ENCODE results near the gene PIK3C2G.

The PIK3C2G gene

GRCh38 chr12:18313306-18313705, 52.0 kb downstream of the PIK3C2G start:
- no peak for DNase-seq (ENCODE audit: low read depth in 1 of 2, low spot score in 1 of 2)
- Histone ChIP-seq H3K4me3 (replicated peaks; ENCODE audit: insufficient read depth, low read length) (no peak overlapping the region), H3K27ac (replicated peaks) (no peak overlapping the region), H3K27me3 (ENCODE audit: insufficient read depth, poor library complexity, severe bottlenecking) (no peaks in the 10 kb centered on the region)
- TF ChIP-seq CTCF (IDR thresholded peaks at IDR 0.05; ENCODE audit: insufficient read depth, low read length) (no peak), REST (IDR thresholded peaks at IDR 0.05; ENCODE audit: insufficient replicate concordance, low read depth) (no peak), SPI1 (IDR thresholded peaks at IDR 0.05; ENCODE audit: borderline replicate concordance, low read depth) (no peak), POLR2AphosphoS5 (IDR thresholded peaks at IDR 0.05; ENCODE audit: low read depth) (no peak), GABPA (IDR thresholded peaks at IDR 0.05; ENCODE audit: low read depth) (no peak)

GRCh38 chr12:18320036-18320617, 58.8 kb downstream of the PIK3C2G start:
- Histone ChIP-seq H3K4me3 (replicated peaks; ENCODE audit: insufficient read depth, low read length) (no peak overlapping the region), H3K27me3 (ENCODE audit: insufficient read depth, poor library complexity, severe bottlenecking) (no peaks in the 10 kb centered on the region), H3K27ac (replicated peaks) (no peak overlapping the region)
- TF ChIP-seq POLR2AphosphoS5 (IDR thresholded peaks at IDR 0.05; ENCODE audit: low read depth) (no peak), CTCF (IDR thresholded peaks at IDR 0.05; ENCODE audit: insufficient read depth, low read length) (peak; percentile 25), REST (IDR thresholded peaks at IDR 0.05; ENCODE audit: insufficient replicate concordance, low read depth) (no peak), SPI1 (IDR thresholded peaks at IDR 0.05; ENCODE audit: borderline replicate concordance, low read depth) (no peak), GABPA (IDR thresholded peaks at IDR 0.05; ENCODE audit: low read depth) (no peak)
- peak; percentile 6 to 26 for DNase-seq (ENCODE audit: low read depth in 1 of 2, low spot score in 1 of 2)

GRCh38 chr12:18320976-18321375, 59.7 kb downstream of the PIK3C2G start:
- TF ChIP-seq REST (IDR thresholded peaks at IDR 0.05; ENCODE audit: insufficient replicate concordance, low read depth) (no peak), POLR2AphosphoS5 (IDR thresholded peaks at IDR 0.05; ENCODE audit: low read depth) (no peak), SPI1 (IDR thresholded peaks at IDR 0.05; ENCODE audit: borderline replicate concordance, low read depth) (no peak), GABPA (IDR thresholded peaks at IDR 0.05; ENCODE audit: low read depth) (no peak)
- no peak for DNase-seq (ENCODE audit: low read depth in 1 of 2, low spot score in 1 of 2)
- no peak overlapping the region for H3K27ac ChIP-seq (replicated peaks)
- no peak overlapping the region for H3K4me3 ChIP-seq (replicated peaks; ENCODE audit: insufficient read depth, low read length)
- H3K27me3 ChIP-seq (ENCODE audit: insufficient read depth, poor library complexity, severe bottlenecking), result no peaks in the 10 kb centered on the region

All from HL-60 (cell line).